Keratinocyte (primary cell): ENCODE data around the gene ORC2. TPM values are rescaled to one million over a fixed set of nuclear protein-coding genes. Genes with fewer than 3 reads are reported as not detected.

ENCODE experiments used
- DNase-seq: peaks from one replicate; pipeline ENCODE4 v3.0.0-alpha.2; 2011; ENCODE audit warnings: low read depth, missing footprints, low spot score
- FAIRE-seq: peaks from 2 replicates; lab custom pipeline; 2011; peaks lifted over from hg19 to GRCh38; lab: Jason Lieb, UNC
- H2AFZ ChIP-seq: 2 replicates; pipeline ENCODE4 v1.6.0; 2012; ENCODE audit warnings: low read length, control low read depth, inconsistent platforms; ENCODE audit not compliant: control insufficient read depth
- H3K27ac ChIP-seq: 2 replicates; pipeline ENCODE4 v1.5.1; 2011; ENCODE audit warnings: low read length; ENCODE audit not compliant: control insufficient read depth, insufficient read depth
- H3K27me3 ChIP-seq: 3 replicates; pipeline ENCODE4 v1.6.0; 2011; ENCODE audit warnings: low read length; ENCODE audit not compliant: control insufficient read depth, insufficient read depth; ENCODE audit errors: extremely low read depth
- H3K36me3 ChIP-seq, 2 experiments: 2 replicates in 1 of 2; 3 replicates in 1 of 2; pipeline ENCODE4 v1.5.1; 2011; ENCODE audit warnings: low read length in 2 of 2, mild to moderate bottlenecking in 1 of 2; ENCODE audit not compliant: control insufficient read depth in 2 of 2, insufficient read depth in 2 of 2; ENCODE audit errors: extremely low read depth in 1 of 2
- H3K4me1 ChIP-seq: 3 replicates; pipeline ENCODE4 v1.5.1; 2011; ENCODE audit warnings: low read length; ENCODE audit not compliant: control insufficient read depth, insufficient read depth; ENCODE audit errors: extremely low read depth
- H3K4me2 ChIP-seq: 3 replicates; pipeline ENCODE4 v1.6.0; 2011; ENCODE audit warnings: low read depth, low read length; ENCODE audit not compliant: control insufficient read depth, insufficient read depth; ENCODE audit errors: extremely low read depth
- H3K4me3 ChIP-seq, 3 experiments: fragments of 200-600 bp in 1 of 3; sonication (generic) in 1 of 3; 2 replicates in 2 of 3; 3 replicates in 1 of 3; pipeline ENCODE4 v1.5.1; 2011 to 2016; ENCODE audit warnings: low read length in 3 of 3, mild to moderate bottlenecking in 3 of 3, control low read depth in 2 of 3, inconsistent platforms in 1 of 3, low read depth in 1 of 3, mixed read lengths in 1 of 3, mixed run types in 1 of 3, moderate library complexity in 1 of 3; ENCODE audit not compliant: control insufficient read depth in 2 of 3, insufficient read depth in 2 of 3; ENCODE audit errors: extremely low read depth in 1 of 3
- H3K79me2 ChIP-seq: 2 replicates; pipeline ENCODE4 v1.6.0; 2012; ENCODE audit warnings: low read length; ENCODE audit not compliant: control insufficient read depth, insufficient read depth
- H3K9ac ChIP-seq: 3 replicates; pipeline ENCODE4 v1.6.0; 2011; ENCODE audit warnings: low read length; ENCODE audit not compliant: control insufficient read depth, insufficient read depth; ENCODE audit errors: extremely low read depth
- H3K9me1 ChIP-seq: 3 replicates; pipeline ENCODE4 v1.6.0; 2011; ENCODE audit warnings: low read length; ENCODE audit not compliant: control insufficient read depth, insufficient read depth; ENCODE audit errors: extremely low read depth
- H3K9me3 ChIP-seq: 2 replicates; pipeline ENCODE4 v1.5.1; 2012; ENCODE audit warnings: low read depth, low read length; ENCODE audit not compliant: control insufficient read depth
- H4K20me1 ChIP-seq: 3 replicates; pipeline ENCODE4 v1.6.0; 2011; ENCODE audit warnings: low read length; ENCODE audit not compliant: control insufficient read depth, insufficient read depth; ENCODE audit errors: extremely low read depth
- CTCF ChIP-seq, 3 experiments: IDR thresholded peaks in 1 of 3; conservative IDR thresholded peaks in 1 of 3; optimal IDR thresholded peaks in 1 of 3; 2 replicates in 2 of 3; 3 replicates in 1 of 3; pipeline versions ENCODE3 to v1.5.1; 2011; ENCODE audit warnings: low read length in 3 of 3, mild to moderate bottlenecking in 3 of 3, moderate library complexity in 2 of 3, control low read depth in 1 of 3, inconsistent platforms in 1 of 3; ENCODE audit not compliant: insufficient read depth in 2 of 3; ENCODE audit errors: extremely low read depth in 1 of 3
- EZH2 ChIP-seq: IDR thresholded peaks from one replicate; pipeline ENCODE4 v1.6.1; 2012; ENCODE audit warnings: inconsistent platforms, mild to moderate bottlenecking, low read length, moderate library complexity
- dilution Hi-C: fragments of 300-500 bp; cut with MboI; formaldehyde crosslinking; loops from one replicate; pipeline ENCODE4 v1.7.0; 2020; ENCODE audit warnings: low sequenced_read_pairs; ENCODE audit not compliant: extremely low pct_ligation_motif_present
- polyA plus RNA-seq, 5 experiments: library from polyadenylated mRNA; depleted of rRNA in 3 of 5; stranded (reverse) in 3 of 5; stranded (forward) in 1 of 5; unstranded in 1 of 5; fragments of >200 nt; gene quantifications; 1 replicate in 1 of 5; 2 replicates in 3 of 5; 3 replicates in 1 of 5; pipeline versions ENCODE4 v1.2.1 to v1.2.3, GENCODE V29; 2011 to 2012; ENCODE audit warnings: missing spikeins in 2 of 5, low read depth in 1 of 5, low replicate concordance in 1 of 5
- small RNA-seq, 3 experiments: library from RNA; depleted of rRNA; stranded (forward); fragments of <200 nt; gene quantifications; one replicate each; pipeline ENCODE3, GENCODE V24; 2012; ENCODE audit warnings: low read depth in 3 of 3, low replicate concordance in 1 of 3; ENCODE audit not compliant: insufficient read length in 3 of 3

The ORC2 gene
- polyA plus RNA-seq, 1 donor (not counting 4 experiments of a cell fraction or from before 2014, with no cell fraction given) = 13.5 TPM

GRCh38 chr2:200861617-200862155, 101.8 kb downstream of the ORC2 start:
- Histone ChIP-seq H3K36me3 (peaks cover 13 to 36% of the 10 kb centered on the region in 2 experiments), H3K27me3 (no peaks in the 10 kb centered on the region), H3K79me2 (peaks cover 71% of the 10 kb centered on the region), H3K9me3 (no peaks in the 10 kb centered on the region), H3K27ac (peak overlapping the region; percentile 27), H4K20me1 (no peaks in the 10 kb centered on the region), H3K9ac (peak overlapping the region; percentile 98), H3K4me2 (peak overlapping the region; percentile 83), H3K9me1 (no peaks in the 10 kb centered on the region), H3K4me1 (peaks cover 20% of the 10 kb centered on the region), H2AFZ (no peak overlapping the region), H3K4me3 (peak overlapping the region; percentile 51 to 92 (median 79))
- DNase-seq (no peak), FAIRE-seq (no peak)
- TF ChIP-seq EZH2 (no peak), CTCF (optimal IDR thresholded peaks at IDR 0.05 in 1 of 3, IDR thresholded peaks at IDR 0.05 in 1 of 3, conservative IDR thresholded peaks at IDR 0.05 in 1 of 3; ENCODE audit: extremely low read depth in 1 of 3, insufficient read depth in 2 of 3, low read length in 3 of 3) (no peak)
- dilution Hi-C loops = no loop called here

DNA sequence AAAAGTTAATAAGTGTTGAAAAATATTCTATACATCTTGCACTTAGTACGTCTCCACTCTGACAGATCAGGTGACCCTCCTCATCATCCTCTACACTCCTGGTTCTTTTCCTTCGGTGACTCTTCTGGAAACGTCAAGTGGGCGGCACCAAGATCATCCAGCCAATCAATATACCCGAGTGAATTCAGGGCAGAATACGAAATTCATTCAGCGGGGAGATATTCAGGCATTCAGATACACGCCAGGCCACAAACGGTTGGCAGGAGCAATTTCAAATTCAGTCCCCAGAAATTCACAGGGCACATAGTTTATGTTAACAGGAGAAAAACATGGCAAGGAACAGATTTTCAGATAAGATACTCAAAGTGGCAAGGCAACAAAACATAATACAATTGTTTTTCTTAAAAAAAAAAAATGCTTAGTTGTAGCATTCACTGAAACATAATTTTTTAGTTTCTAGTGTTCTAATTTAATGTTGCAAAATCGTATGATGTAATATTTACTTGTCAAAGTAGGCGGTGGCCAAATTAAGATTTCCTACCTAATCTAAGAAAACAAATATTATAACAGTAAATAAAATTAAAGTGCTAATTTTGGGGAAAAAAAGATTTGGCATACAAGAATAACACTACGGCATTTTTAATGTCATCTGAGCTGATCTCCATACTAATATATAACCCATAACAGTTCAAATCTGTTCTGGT, 103.2 kb downstream of the ORC2 start:
- no peak for FAIRE-seq
- peaks cover 20% of the 10 kb centered on the region for H3K4me1 ChIP-seq
- H3K36me3 ChIP-seq = peaks cover 16 to 42% of the 10 kb centered on the region in 2 experiments
- H3K27ac ChIP-seq = peak overlapping the region; percentile 29
- no peak overlapping the region for H2AFZ ChIP-seq
- H3K27me3 ChIP-seq = no peaks in the 10 kb centered on the region
- no peaks in the 10 kb centered on the region for H3K9me1 ChIP-seq
- H4K20me1 ChIP-seq = no peaks in the 10 kb centered on the region
- dilution Hi-C loops = no loop called here
- TF ChIP-seq CTCF (optimal IDR thresholded peaks at IDR 0.05 in 1 of 3, IDR thresholded peaks at IDR 0.05 in 1 of 3, conservative IDR thresholded peaks at IDR 0.05 in 1 of 3; ENCODE audit: extremely low read depth in 1 of 3, insufficient read depth in 2 of 3, low read length in 3 of 3) = no peak
- TF ChIP-seq EZH2 = no peak
- peak overlapping the region in 2 of 3 experiments; percentile 38 to 92 for H3K4me3 ChIP-seq
- peak overlapping the region; percentile 83 for H3K4me2 ChIP-seq
- no peaks in the 10 kb centered on the region for H3K9me3 ChIP-seq
- peak overlapping the region; percentile 16 for H3K9ac ChIP-seq
- H3K79me2 ChIP-seq = peaks cover 76% of the 10 kb centered on the region
- no peak for DNase-seq

Small RNAs within 50 kb of the gene (small RNA-seq; reads per million reads assigned to genes)
- gene RF00019 = 0 reads per million in 3 experiments
- 0 reads per million in 3 experiments for gene RNU6-312P
- 0 reads per million in 3 experiments for gene RNU6-762P

Other genes with a start within 250 kb of the ORC2 start
- gene BZW1, start 151.8 kb downstream of the ORC2 start, polyA plus RNA-seq = 297 to 402 TPM (median 326 TPM) in 3 replicates
- 40.2 to 70.4 TPM (median 48.0 TPM) in 3 replicates for gene CLK1, start 99.0 kb downstream of the ORC2 start, polyA plus RNA-seq
- 28.1 to 84.0 TPM (median 47.2 TPM) in 3 replicates for gene PPIL3, start 74.6 kb downstream of the ORC2 start, polyA plus RNA-seq
- 44.8 to 67.1 TPM (median 49.8 TPM) in 3 replicates for gene NIF3L1, start 74.3 kb downstream of the ORC2 start, polyA plus RNA-seq
- 4.0 to 8.0 TPM (median 7.4 TPM) in 3 replicates for gene HYCC2, start 108.0 kb upstream of the ORC2 start, polyA plus RNA-seq
- 108 to 220 TPM (median 122 TPM) in 3 replicates for gene NDUFB3, start 108.3 kb upstream of the ORC2 start, polyA plus RNA-seq
- 34.2 to 49.0 TPM (median 37.3 TPM) in 3 replicates for gene CFLAR, start 152.5 kb upstream of the ORC2 start, polyA plus RNA-seq
- 5.0 to 7.1 TPM (median 6.6 TPM) in 3 replicates for gene CASP10, start 219.5 kb upstream of the ORC2 start, polyA plus RNA-seq